Medulla oblongata (tissue), 1 donor: ENCODE results near the gene PPA1.
"Not testable (repeated sequence)": the region's sequence is repeated elsewhere in the genome, so short reads cannot be mapped to it uniquely, and the experiment has no call there.

Experiments used
- DNase-seq: peaks from one replicate; pipeline ENCODE4 v3.0.0-alpha.2; 2015; ENCODE audit errors: extremely low spot score

The PPA1 gene

GRCh38 chr10:70254778-70255328 lies 21.6 kb upstream of the PPA1 start:
- no peak for DNase-seq

DNA sequence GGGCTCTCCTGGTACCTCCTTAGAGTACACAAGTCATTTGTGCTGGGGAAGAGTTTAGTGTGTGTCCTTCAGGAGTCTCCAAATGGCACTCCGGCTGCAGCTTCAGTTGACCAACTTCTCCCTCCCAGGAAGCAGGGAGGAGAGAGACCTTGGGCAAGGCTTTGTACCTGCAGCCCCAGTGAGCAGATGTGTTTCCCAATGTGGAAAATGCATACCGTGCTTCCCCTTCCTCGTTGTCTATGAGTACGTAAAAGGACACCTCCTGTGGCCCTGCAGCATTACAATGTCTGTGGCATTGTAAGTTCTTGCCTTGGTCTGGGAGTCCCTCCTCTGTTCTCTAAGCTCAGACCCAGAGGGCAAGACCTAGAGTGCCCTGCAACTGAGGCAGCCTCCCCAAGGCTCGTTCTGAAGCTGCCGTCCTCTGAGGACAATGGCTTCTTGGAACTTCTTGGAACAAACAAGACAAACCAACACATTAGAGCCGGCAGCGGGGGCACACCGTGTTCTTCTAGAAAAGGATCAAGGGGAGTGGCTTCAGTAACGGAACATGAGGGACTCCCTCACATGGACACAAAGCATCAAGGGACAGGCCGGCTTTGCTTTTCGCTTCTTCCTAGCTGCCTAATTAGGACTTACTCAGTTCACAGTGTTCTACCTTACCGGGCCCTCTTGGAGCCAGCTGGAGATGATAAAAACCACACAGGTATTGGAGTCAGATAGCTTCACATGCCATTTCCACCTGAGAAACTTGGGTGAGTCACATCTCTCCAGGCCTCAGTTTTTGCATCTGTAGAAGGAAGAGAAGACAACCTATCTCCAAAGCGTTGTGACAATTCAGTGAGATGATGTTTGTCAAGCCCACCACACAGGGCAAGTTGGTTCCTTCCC lies 20.9 kb upstream of the PPA1 start:
- no peak for DNase-seq

- peak; percentile 71 for DNase-seq
Observed at GRCh38 chr10:70250961-70251680, 17.9 kb upstream of the PPA1 start.

DNA sequence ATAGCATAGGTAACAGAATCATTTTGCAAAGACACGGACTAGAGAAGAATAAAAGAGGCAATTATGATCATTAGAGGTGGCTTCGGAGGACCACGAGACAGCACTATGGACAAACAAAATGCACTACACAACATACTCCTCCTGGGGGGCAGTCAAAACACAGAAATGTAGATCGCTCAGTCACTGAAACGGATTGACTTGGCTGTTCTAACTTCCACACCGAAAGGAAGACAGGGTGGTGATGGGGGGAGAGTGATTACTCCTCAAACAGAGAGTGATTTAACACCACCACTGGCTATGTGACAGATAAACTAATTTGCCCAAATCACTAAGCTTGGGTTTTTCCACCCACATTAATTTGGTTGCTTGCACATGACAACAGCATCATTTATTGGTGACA lies 14.1 kb upstream of the PPA1 start:
- no peak for DNase-seq

GRCh38 chr10:70241081-70241480 lies 7.9 kb upstream of the PPA1 start:
- DNase-seq = no peak

DNA sequence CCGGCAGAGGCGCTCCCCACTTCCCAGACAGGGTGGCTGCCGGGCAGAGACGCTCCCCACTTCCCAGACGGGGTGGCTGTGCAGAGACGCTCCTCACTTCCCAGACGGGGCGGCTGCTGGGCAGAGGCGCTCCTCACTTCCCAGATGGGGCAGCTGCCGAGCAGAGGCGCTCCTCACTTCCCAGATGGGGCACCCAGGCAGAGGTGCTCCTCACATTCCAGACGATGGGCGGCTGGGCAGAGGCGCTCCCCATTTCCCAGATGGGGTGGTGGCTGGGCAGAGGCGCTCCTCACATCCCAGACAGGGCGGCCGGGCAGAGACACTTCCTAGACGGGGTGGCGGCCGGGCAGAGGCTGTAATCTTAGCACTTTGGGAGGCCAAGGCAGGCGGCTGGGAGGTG lies 6.8 kb upstream of the PPA1 start:
- DNase-seq = not testable (repeated sequence)

DNA sequence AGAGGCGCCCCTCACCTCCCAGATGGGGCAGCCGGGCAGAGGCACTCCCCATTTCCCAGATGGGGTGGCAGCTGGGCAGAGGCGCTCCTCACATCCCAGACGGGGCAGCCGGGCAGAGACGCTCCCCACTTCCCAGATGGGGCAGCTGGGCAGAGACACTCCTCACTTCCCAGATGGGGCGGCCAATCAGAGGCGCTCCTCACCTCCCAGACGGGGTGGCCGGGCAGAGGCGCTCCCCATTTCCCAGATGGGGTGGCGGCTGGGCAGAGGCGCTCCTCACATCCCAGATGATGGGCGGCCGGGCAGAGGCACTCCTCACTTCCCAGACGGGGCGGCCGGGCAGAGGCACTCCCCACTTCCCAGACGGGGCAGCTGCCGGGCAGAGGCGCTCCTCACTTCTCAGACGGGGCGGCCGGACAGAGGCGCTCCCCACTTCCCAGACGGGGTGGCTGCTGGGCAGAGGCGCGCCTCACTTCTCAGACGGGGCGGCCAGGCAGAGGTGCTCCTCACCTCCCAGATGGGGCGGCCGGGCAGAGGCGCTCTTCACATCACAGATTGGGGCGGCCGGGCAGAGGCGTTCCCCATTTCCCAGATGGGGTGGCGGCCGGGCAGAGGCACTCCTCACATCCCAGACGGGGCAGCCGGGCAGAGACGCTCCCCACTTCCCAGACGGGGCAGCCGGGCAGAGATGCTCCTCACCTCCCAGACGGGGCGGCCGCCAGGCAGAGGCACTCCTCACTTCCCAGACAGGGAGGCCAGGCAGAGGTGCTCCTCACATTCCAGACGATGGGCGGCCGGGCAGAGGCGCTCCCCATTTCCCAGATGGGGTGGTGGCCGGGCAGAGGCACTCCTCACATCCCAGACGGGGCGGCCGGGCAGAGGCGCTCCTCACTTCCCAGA lies 6.1 kb upstream of the PPA1 start:
- DNase-seq = not testable (repeated sequence)

DNA sequence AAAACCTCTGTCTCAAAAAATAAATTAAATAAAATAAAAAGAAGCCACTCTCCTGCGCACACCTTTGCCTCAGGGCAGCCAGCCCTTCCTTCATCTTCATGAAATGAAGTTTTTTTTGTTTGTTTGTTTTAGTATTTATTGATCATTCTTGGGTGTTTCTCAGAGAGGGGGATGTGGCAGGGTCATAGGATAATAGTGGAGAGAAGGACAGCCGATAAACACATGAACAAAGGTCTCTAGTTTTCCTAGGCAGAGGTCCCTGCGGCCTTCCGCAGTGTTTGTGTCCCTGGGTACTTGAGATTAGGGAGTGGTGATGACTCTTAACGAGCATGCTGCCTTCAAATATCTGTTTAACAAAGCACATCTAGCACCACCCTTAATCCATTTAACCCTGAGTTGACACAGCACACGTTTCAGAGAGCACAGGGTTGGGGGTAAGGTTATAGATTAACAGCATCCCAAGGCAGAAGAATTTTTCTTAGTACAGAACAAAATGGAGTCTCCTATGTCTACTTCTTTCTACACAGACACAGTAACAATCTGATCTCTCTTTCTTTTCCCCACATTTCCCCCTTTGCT lies 4.8 kb upstream of the PPA1 start:
- DNase-seq = not testable (repeated sequence)

DNA sequence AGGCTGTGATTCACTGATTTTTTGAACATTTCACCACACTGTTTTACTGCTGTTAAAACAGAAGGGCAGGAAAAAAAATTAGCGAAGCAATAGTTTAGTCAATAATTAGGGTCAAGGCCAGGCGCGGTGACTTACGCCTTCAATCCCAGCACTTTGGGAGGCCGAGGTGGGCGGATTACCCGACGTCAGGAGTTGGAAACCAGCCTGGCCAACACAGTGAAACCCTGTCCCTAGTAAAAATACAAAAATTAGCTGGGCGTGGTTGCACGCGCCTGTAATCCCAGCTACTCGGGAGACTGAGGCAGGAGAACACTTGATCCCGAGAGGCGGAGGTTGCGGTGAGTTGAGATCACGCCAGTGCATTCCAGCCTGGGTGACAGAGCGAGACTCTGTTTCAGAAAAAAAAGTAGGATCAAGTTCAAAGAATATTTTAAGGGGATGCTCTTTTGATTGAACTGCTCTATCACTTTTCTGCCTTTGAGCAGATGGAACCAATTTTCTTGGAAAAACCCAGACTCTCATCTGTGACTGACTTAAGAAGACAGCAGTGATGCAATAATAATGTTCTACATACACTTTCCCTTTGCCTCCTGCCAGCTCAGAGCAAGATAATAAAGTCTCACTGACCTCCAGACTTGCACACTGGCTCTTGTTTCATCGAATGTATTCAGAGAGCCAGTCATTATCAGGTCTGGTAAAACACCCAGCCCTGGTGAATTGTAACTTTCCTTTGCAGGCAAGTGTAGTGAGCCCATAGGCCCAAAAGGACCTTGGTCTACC lies 1.6 kb upstream of the PPA1 start:
- DNase-seq = no peak

GRCh38 chr10:70233939-70234300 lies 691 bp upstream of the PPA1 start:
- no peak for DNase-seq

DNA sequence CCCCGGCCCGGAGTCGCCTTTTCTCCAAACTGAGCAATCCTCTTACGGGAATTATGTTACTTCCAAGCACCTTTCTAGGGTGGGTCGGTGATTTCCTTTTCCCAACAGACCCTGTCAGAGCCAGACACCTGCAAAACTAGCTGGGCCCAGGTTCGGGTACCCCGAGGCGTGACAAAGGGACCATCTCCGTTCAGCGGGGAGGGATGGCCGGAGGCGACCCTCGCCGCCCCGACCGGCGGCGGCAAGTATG lies 445 bp downstream of the PPA1 start:
- no peak for DNase-seq

DNA sequence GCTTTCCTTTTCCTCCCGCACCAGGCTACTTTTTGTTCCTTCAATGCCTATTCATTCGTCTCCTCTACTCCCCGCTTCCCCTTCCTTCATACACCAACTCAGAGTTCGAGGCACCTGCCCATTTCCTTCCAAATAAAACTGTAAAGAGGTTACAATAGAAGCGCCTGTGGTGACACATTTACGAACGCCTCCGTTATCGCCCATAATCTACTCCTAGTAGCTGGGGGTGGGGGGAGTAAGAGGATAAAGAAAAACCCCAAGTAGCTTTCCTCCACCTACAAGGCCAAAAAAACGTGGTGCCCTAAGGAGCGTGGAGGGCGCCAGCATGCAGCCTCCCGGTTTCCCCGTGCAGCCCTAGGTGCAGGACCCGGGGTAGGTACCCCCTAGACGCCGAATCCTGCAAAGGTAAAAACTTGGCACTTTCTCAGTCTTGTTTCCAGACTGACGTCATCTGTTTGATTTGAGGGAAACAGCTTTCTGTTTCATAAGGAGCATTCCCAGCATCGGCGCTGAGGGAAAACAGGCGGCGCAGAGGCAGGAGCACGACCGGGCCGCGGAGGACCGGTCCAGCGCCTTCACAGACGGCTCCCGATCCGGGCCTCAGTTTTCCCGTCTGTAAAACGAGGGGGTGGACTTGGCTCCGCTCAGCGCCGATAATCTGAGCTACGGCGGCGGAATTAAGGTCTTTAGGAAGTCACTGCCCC lies 922 bp downstream of the PPA1 start:
- no peak for DNase-seq

GRCh38 chr10:70228491-70228890 lies 4.7 kb downstream of the PPA1 start:
- DNase-seq = no peak

- DNase-seq = no peak
Observed at GRCh38 chr10:70227548-70228320, 5.5 kb downstream of the PPA1 start.

DNA sequence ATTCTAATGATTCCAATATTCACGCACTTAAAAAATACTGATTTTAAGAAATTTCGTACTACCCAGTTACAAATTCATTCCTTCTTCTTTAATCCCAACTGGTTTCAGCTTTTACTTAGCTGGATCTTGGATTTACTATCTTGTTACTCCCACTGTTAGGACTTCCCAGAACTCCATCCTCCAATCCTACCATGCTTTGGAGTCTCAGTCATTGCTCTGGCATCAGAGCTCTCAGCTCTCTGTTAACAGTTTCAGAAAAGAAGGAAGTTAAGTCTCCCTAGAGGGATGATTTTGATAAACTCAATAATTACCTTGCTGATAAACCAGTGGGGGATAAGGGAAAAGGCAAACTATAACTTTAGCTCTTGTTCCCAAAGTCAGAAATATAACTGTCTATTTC lies 9.5 kb downstream of the PPA1 start:
- no peak for DNase-seq

DNA sequence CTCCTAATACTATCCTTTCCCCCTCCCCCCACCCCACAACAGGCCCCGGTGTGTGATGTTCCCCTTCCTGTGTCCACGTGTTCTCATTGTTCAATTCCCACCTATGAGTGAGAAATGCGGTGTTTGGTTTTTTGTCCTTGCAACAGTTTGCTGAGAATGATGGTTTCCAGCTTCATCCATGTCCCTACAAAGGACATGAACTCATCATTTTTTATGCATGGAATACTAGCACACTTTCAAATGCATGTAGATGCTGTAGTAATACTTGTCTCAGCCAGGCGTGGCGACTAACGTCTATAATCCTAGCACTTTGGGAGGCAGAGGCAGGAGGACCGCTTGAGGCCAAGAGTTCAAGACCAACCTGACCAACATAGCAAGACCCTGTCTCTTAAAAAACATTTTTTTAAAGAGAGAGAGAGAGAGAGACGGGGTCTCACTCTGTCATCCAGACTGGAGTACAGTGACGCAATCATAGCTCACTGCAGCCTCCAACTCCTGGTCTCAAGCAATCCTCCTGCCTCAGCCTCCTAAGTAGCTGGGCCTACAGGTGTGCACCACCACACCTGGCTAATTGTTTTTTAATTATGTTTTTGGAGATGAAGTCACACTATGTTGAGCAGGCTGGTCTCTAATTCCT lies 10.3 kb downstream of the PPA1 start:
- not testable (repeated sequence) for DNase-seq

DNA sequence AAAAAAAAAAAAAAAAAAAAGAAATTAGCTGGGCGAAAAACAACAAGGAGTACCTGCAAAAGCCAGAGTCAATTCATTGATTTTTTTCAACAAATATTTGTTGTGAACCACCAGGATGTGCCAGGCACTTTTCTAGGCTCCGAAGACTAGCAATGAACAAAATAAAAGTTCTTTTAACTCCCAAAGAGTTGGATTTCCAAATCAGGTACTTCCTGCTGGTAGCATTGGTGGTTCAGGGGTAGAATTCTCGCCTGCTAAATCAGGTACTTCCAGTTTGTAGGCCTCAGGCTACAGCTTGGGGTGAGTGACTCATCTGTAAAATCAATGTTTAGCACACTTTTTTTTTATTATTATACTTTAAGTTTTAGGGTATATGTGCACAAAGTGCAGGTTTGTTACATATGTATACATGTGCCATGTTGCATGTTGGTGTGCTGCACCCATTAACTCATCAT lies 10.9 kb downstream of the PPA1 start:
- DNase-seq = no peak

DNA sequence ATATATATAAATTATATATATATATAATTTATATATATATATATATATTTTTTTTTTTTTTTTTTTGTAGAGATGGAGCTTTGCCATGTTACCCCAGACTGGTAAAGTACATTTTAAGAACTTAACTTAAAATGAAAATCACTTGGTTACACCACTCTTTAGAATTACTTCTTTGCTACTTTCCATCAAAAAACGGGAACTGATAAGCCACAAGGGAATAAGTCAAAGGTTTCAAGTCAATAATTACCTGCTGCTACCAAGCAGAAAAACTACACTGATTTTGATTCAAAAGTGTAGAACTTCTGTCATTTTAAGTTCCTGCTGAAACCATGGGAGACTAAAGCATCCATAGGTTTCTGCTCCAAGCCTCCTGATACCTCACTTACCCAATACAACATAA lies 12.2 kb downstream of the PPA1 start:
- no peak for DNase-seq

- no peak for DNase-seq
Observed at GRCh38 chr10:70212879-70213278, 20.4 kb downstream of the PPA1 start.
